HepG2 (cell line): ENCODE results near the gene OXLD1. TPM values are rescaled to one million over a fixed set of nuclear protein-coding genes. Genes with fewer than 3 reads are reported as not detected.

Experiments used
- ATAC-seq: fragments of 200-7000 bp; cut with Tn5 transposase; 3 replicates; pipeline ENCODE4 v1.9.1; 2020; ENCODE audit warnings: mild to moderate bottlenecking, moderate library complexity
- BruUV-seq: library from RNA; stranded (reverse); fragments of 400-500 nt; replicated peaks from 2 replicates; lab custom pipeline; 2021; lab: Mats Ljungman, UMichigan
- CTCF ChIA-PET: fragments of 300-600 bp; formaldehyde crosslinking; extraction: SDS; loops from one replicate; lab custom pipeline; 2021; ENCODE audit warnings: low total read pairs, inconsistent platforms, low intra/inter-chr PET ratio; lab: Yijun Ruan, JAX
- POLR2A ChIA-PET: fragments of 350-600 bp; sonication (Branson Sonifier 250); formaldehyde crosslinking; loops from one replicate; lab custom pipeline; 2020; ENCODE audit warnings: antibody characterized with exemption, inconsistent platforms; lab: Yijun Ruan, JAX
- DNase-seq: peaks from one replicate; pipeline ENCODE4 v3.0.0-alpha.2; 2015; ENCODE audit warnings: low spot score
- FAIRE-seq: peaks from 3 replicates; lab custom pipeline; 2011; peaks lifted over from hg19 to GRCh38; lab: Jason Lieb, UNC
- H2AFZ ChIP-seq: one replicate; pipeline ENCODE4 v1.6.1; 2011; ENCODE audit warnings: low read length, inconsistent platforms
- H3K27ac ChIP-seq: fragments of 300-600 bp; 3 replicates; pipeline ENCODE4 v1.8.0; 2011; ENCODE audit warnings: mixed run types, mild to moderate bottlenecking, mixed read lengths, low read length, inconsistent platforms; ENCODE audit not compliant: insufficient read depth; ENCODE audit errors: extremely low read length
- H3K27me3 ChIP-seq, 2 experiments: fragments of 200-600 bp in 1 of 2; 2 replicates in 1 of 2; 3 replicates in 1 of 2; pipeline versions ENCODE4 v1.6.0 to v1.8.0; 2011; ENCODE audit warnings: low read length in 2 of 2, mild to moderate bottlenecking in 2 of 2, moderate library complexity in 2 of 2, inconsistent platforms in 1 of 2; ENCODE audit not compliant: insufficient read depth in 2 of 2, control insufficient read depth in 1 of 2
- H3K36me3 ChIP-seq, 2 experiments: fragments of 200-600 bp in 1 of 2; replicated peaks in 1 of 2; 2 replicates in 1 of 2; 3 replicates in 1 of 2; pipeline versions ENCODE4 v1.5.1 to v1.8.0; 2011; ENCODE audit warnings: low read length in 2 of 2, inconsistent platforms in 1 of 2; ENCODE audit not compliant: insufficient read depth in 2 of 2, control insufficient read depth in 1 of 2
- H3K4me1 ChIP-seq: 2 replicates; pipeline ENCODE4 v1.5.1; 2012; ENCODE audit warnings: low read length, inconsistent platforms; ENCODE audit not compliant: insufficient read depth
- H3K4me2 ChIP-seq: 2 replicates; pipeline ENCODE4 v1.6.0; 2011; ENCODE audit warnings: low read depth, low read length, inconsistent platforms
- H3K4me3 ChIP-seq, 3 experiments: fragments of 200-600 bp in 1 of 3; sonication (generic), shearing (Covaris generic) in 1 of 3; replicated peaks in 1 of 3; 2 replicates each; pipeline ENCODE4 v1.5.1; 2011 to 2016; ENCODE audit warnings: low read length in 3 of 3, inconsistent platforms in 2 of 3, low read depth in 2 of 3, mild to moderate bottlenecking in 2 of 3, control low read depth in 1 of 3, mixed read lengths in 1 of 3; ENCODE audit not compliant: insufficient read depth in 1 of 3
- H3K79me2 ChIP-seq: one replicate; pipeline ENCODE4 v1.6.1; 2011; ENCODE audit warnings: low read length, inconsistent platforms; ENCODE audit not compliant: insufficient read depth
- H3K9ac ChIP-seq: 2 replicates; pipeline ENCODE4 v1.6.0; 2011; ENCODE audit warnings: mild to moderate bottlenecking, low read depth, low read length, inconsistent platforms; ENCODE audit not compliant: insufficient read depth
- H3K9me3 ChIP-seq: 2 replicates; pipeline ENCODE4 v1.5.1; 2012; ENCODE audit warnings: mild to moderate bottlenecking, low read length
- H4K20me1 ChIP-seq: 2 replicates; pipeline ENCODE4 v1.6.0; 2011; ENCODE audit warnings: inconsistent platforms, mild to moderate bottlenecking, low read length, moderate library complexity; ENCODE audit not compliant: insufficient read depth
- CENPBD1 ChIP-seq: sonication (generic); formaldehyde crosslinking; IDR thresholded peaks from 2 replicates; pipeline ENCODE4 v1.8.0; 2022; ENCODE audit warnings: missing genetic modification reagents, low read depth, mild to moderate bottlenecking, borderline replicate concordance
- ELF4 ChIP-seq: sonication (generic); formaldehyde crosslinking; IDR thresholded peaks from 2 replicates; pipeline ENCODE4 v1.5.0; 2020; ENCODE audit warnings: missing genetic modification reagents, mild to moderate bottlenecking, moderate library complexity, borderline replicate concordance
- FOSL2 ChIP-seq: sonication (generic); formaldehyde crosslinking; IDR thresholded peaks from 2 replicates; pipeline ENCODE4 v1.4.0; 2020; ENCODE audit warnings: missing genetic modification reagents
- MED1 ChIP-seq: sonication (generic); formaldehyde crosslinking; IDR thresholded peaks from 2 replicates; pipeline ENCODE4 v1.4.0; 2020; ENCODE audit warnings: missing genetic modification reagents
- NCOA5 ChIP-seq: sonication (generic); formaldehyde crosslinking; IDR thresholded peaks from 2 replicates; pipeline ENCODE4 v1.4.0; 2020; ENCODE audit warnings: missing genetic modification reagents
- POLR2A ChIP-seq, 2 experiments: IDR thresholded peaks; 2 replicates each; pipeline ENCODE4 v1.6.1; 2011; ENCODE audit warnings: low read depth in 2 of 2, low read length in 2 of 2, mild to moderate bottlenecking in 1 of 2, moderate library complexity in 1 of 2; ENCODE audit not compliant: insufficient read depth in 1 of 2
- RARA ChIP-seq: IDR thresholded peaks from 2 replicates; pipeline ENCODE4 v1.6.1; 2016; ENCODE audit warnings: missing genetic modification reagents, missing compliant biosample characterization
- RELA ChIP-seq: sonication (generic); formaldehyde crosslinking; IDR thresholded peaks from 2 replicates; pipeline ENCODE4 v1.4.0; 2020; ENCODE audit warnings: missing genetic modification reagents
- RXRA ChIP-seq: sonication (generic); formaldehyde crosslinking; IDR thresholded peaks from 2 replicates; pipeline ENCODE4 v1.5.1; 2020; ENCODE audit warnings: missing genetic modification reagents
- ZNF121 ChIP-seq: sonication (generic); formaldehyde crosslinking; IDR thresholded peaks from 2 replicates; pipeline ENCODE4 v1.5.0; 2020; ENCODE audit warnings: mild to moderate bottlenecking, missing genetic modification reagents
- ZNF18 ChIP-seq: sonication (generic); formaldehyde crosslinking; IDR thresholded peaks from 2 replicates; pipeline ENCODE4 v1.8.0; 2022; ENCODE audit warnings: mild to moderate bottlenecking, missing genetic modification reagents; ENCODE audit not compliant: insufficient replicate concordance
- ZNF280D ChIP-seq: sonication (generic); formaldehyde crosslinking; IDR thresholded peaks from 2 replicates; pipeline ENCODE4 v1.5.1; 2020; ENCODE audit warnings: mild to moderate bottlenecking, missing genetic modification reagents
- ZNF414 ChIP-seq: sonication (generic); formaldehyde crosslinking; IDR thresholded peaks from 2 replicates; pipeline ENCODE4 v1.5.0; 2020; ENCODE audit warnings: missing genetic modification reagents
- ZNF460 ChIP-seq: sonication (generic); formaldehyde crosslinking; IDR thresholded peaks from 2 replicates; pipeline ENCODE4 v1.5.1; 2020; ENCODE audit warnings: missing genetic modification reagents, mild to moderate bottlenecking, borderline replicate concordance
- ZSCAN20 ChIP-seq: sonication (generic); formaldehyde crosslinking; IDR thresholded peaks from 2 replicates; pipeline ENCODE4 v1.4.0; 2020; ENCODE audit warnings: missing genetic modification reagents, mild to moderate bottlenecking, borderline replicate concordance
- ZSCAN21 ChIP-seq: sonication (generic); formaldehyde crosslinking; IDR thresholded peaks from 2 replicates; pipeline ENCODE4 v1.8.0; 2022; ENCODE audit warnings: mild to moderate bottlenecking, missing genetic modification reagents, moderate library complexity, borderline replicate concordance
- whole genome bisulfite sequencing: methylation state at CpG from one replicate; pipeline ENCODE4 v1.1.6; 2017; ENCODE audit warnings: low lambda C conversion rate; 5-methylcytosine and 5-hydroxymethylcytosine counted together
- in situ Hi-C: cut with HindIII; loops from 2 replicates; pipeline ENCODE4 v1.10.0; 2017; ENCODE audit warnings: low pct_unique_long_range_greater_than_20kb; ENCODE audit not compliant: extremely low pct_ligation_motif_present
- intact Hi-C: fragments of 100-400 bp; cut with micrococcal nuclease; formaldehyde crosslinking; loops from one replicate; pipeline ENCODE4 v1.10.0; 2022; ENCODE audit not compliant: unreplicated experiment
- polyA plus RNA-seq, 8 experiments: library from polyadenylated mRNA; depleted of rRNA in 3 of 8; stranded (reverse) in 7 of 8; unstranded in 1 of 8; fragments of >200 nt; fragmentation: Illumina TruSeq in 4 of 8; extraction: Trizol in 4 of 8; gene quantifications; 2 replicates each; pipeline versions ENCODE4 v1.2.1 to v1.2.3, GENCODE V29; 2011 to 2016; ENCODE audit warnings: low read depth in 4 of 8, missing spikeins in 1 of 8, mixed read lengths in 1 of 8; ENCODE audit not compliant: insufficient read depth in 1 of 8
- total RNA-seq, 5 experiments: library from RNA; depleted of rRNA; stranded (reverse); fragments of >200 nt; fragmentation: Illumina TruSeq; extraction: Trizol; gene quantifications; 2 replicates each; pipeline ENCODE4 v1.2.3, GENCODE V29; 2016; ENCODE audit warnings: low read depth in 1 of 5

Gene OXLD1
- total and polyA plus RNA-seq, 2 of the 13 experiments (the other 11 are each of a cell fraction or from before 2014, with no cell fraction given) = 27.1 to 37.5 TPM

GRCh38 chr17:81635431-81635830 lies 31.0 kb downstream of the OXLD1 start:
- TF ChIP-seq POLR2A (IDR thresholded peaks at IDR 0.05; ENCODE audit: insufficient read depth in 1 of 2, low read depth in 2 of 2, low read length in 2 of 2) (peak in 1 of 2 experiments; percentile 36; a peak in 1 of 4 replicates), ZSCAN21 (no peak), RXRA (CRISPR knock-in tag) (peak; percentile 23; the same call in 1 of the 2 replicates), ZNF121 (peak; percentile 31; the same call in 1 of the 2 replicates), RELA (CRISPR knock-in tag) (no peak), ZNF280D (CRISPR knock-in tag) (no peak), ZNF460 (CRISPR knock-in tag) (0 out of 2 replicates have a peak, but pooled peaks have one; percentile 31), ELF4 (CRISPR knock-in tag) (no peak), MED1 (no peak), FOSL2 (CRISPR knock-in tag) (peak; percentile 40; the same call in 1 of the 2 replicates), ZNF18 (CRISPR knock-in tag) (peak; percentile 6), CENPBD1 (CRISPR knock-in tag) (0 out of 2 replicates have a peak, but pooled peaks have one; percentile 4), RARA (peak; percentile 43; the same call in 1 of the 2 replicates), NCOA5 (CRISPR knock-in tag) (no peak), ZNF414 (CRISPR knock-in tag) (0 out of 2 replicates have a peak, but pooled peaks have one; percentile 47), ZSCAN20 (no peak)
- ChIA-PET POLR2A (interaction anchor here (1.0 to 2.3 kb wide), 5 partner anchors 10 to 31 kb away, joined by 4 to 15 read pairs (median 4); partner anchors contain the start of genes CCDC137 and OXLD1), CTCF (no interaction called here)
- peaks cover 36% of the 10 kb centered on the region for H3K4me1 ChIP-seq
- FAIRE-seq (no peak), ATAC-seq (no peak), DNase-seq (no peak)
- peaks cover 19% of the 10 kb centered on the region for H4K20me1 ChIP-seq
- peak overlapping the region; percentile 92 for H3K9ac ChIP-seq
- peak overlapping the region; percentile 95 for H3K4me2 ChIP-seq
- peaks cover 38% of the 10 kb centered on the region for H3K79me2 ChIP-seq
- intact Hi-C loops = no loop called here
- no peak overlapping the region for H2AFZ ChIP-seq
- peak overlapping the region; percentile 73 to 89 (median 80) for H3K4me3 ChIP-seq
- peak overlapping the region; percentile 87 for H3K27ac ChIP-seq
- 73% methylated on average over 5 of the region's 5 CpGs for WGBS
- BruUV-seq = TSS peak; percentile 76
- H3K36me3 ChIP-seq = peaks cover 3 to 6% of the 10 kb centered on the region in 2 experiments; a peak in 3 of 5 replicates
- no peaks in the 10 kb centered on the region; a peak in 1 of 5 replicates for H3K27me3 ChIP-seq
- no peaks in the 10 kb centered on the region for H3K9me3 ChIP-seq
- in situ Hi-C loops = no loop called here
